Ureter (tissue), 1 donor: ENCODE data around the gene STAP2. TPM values are rescaled to one million over a fixed set of nuclear protein-coding genes. Genes with fewer than 3 reads are reported as not detected.
A peak's percentile ranks its signal among the peaks of the same experiment; 100 is the strongest.
"Not testable (repeated sequence)": the region's sequence is repeated elsewhere in the genome, so short reads cannot be mapped to it uniquely, and the experiment has no call there.

ENCODE experiments used
- DNase-seq: peaks from one replicate; pipeline ENCODE4 v3.0.0-alpha.2; 2020; ENCODE audit warnings: low spot score
- total RNA-seq: library from RNA; stranded (reverse); gene quantifications from one replicate; pipeline ENCODE4 v1.2.4, GENCODE V29; 2023
- donor health status: DM: yes; HTN: yes; CAD: no.

Gene STAP2
- total RNA-seq, 1 donor from 2014 or later = 66.8 TPM

DNA sequence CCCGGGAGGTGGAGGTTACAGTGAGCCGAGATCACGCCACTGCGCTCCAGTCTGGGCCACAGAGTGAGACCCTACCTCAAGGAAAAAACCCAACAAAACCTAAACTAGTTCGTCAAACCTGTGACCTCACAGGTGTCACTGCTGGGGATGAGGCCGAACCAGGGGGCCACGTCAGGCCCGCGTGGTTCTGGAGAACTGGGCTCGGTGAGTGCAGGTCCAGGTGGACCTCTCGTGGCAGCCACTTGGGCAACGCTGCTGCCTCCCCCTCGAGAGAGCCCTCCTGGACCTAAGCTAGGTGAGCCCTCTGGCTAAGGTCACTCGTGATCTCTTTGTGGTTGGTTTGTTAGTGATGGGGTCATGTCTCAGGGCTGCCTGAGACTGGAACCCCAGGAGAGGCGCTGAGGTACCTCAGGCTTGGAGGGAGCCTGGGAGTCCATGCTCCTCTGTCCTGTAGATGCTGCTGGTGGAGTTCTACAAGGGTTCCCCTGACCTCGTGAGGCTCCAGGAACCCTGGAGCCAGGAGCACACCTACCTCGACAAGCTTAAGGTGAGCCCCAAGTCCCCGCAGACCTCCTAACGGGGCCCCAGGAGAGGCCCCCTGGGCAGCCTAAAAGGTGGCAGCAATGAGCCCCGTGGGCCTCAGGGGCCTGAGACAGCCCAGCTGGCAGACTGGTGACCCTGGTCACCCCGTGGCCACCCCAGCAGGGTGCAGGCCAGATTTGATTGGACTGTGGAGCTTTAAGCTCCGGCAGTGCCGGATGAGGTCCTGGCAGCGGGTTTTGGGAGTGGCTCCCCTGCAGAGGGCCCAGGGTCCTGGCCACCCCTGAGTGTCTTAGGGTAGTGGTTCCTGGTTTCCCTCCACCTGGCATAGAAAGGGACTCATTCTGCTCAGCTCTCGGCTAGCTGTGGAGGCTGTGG, 20.3 kb upstream of the STAP2 start:
- no peak for DNase-seq

DNA sequence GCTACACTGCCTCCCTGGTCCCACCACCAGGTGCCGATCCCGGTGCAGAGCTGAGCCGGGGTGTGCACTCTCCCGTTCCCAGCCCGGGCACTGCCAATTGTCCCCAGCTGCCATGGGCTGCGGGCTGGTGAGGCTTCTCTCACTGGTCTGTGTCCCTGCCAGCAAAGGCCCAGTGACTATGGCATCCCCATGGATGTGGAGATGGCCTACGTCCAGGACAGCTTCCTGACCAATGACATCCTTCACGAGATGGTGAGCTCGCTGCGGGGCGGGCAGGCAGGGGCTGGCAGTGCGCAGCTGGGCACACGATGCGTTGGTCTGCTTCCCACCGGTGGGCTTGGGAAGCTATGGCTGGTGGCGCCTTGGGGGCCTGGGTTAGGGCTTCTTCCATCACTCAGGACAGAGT, 19.3 kb upstream of the STAP2 start:
- DNase-seq = no peak

DNA sequence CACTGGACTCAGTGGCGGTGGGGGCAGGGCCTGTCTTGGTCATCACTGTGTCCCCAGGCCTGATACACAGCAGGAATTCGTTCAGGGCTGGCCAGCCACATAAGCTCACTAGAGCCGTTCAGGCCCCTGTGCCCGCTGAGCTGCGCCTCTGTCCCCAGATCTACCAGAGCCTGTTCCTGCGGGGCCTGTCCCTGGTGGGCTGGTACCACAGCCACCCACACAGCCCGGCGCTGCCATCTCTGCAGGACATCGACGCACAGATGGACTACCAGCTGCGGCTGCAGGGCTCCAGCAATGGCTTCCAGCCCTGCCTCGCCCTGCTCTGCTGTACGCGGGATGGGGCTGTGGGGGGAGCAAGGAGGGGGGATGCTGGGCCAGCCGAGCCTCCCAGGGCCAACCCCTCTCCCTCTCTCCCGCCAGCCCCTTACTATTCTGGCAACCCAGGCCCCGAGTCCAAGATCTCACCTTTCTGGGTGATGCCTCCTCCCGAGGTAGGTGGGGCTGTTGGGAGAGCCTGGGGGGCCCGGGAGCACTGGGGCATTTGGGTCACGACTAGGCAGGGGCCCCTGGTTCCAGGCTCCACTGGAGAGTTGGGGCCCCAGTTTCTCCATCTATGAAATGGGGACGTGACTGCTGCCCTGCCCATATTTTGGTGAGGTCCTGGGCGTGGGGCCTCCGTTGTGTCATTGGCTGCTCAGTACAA, 18.6 kb upstream of the STAP2 start:
- no peak for DNase-seq

DNA sequence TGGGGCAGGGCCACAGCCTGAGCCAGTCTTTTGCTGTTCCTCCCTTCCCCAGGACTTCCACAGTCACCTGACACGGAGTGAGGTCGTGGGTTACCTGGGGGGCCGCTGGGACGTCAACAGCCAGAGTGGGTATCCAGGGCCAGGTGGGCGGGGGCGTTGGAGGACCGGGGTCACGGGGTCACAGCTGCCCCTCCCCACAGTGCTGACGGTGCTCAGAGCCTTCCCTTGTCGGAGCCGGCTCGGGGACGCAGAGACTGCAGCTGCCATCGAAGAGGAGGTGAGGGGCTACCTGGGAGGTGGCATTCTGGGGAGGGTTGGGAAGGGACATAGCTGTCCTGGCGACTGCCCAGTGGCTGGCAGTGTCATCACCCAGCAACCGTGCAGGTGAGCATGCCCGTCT, 16.3 kb upstream of the STAP2 start:
- no peak for DNase-seq

DNA sequence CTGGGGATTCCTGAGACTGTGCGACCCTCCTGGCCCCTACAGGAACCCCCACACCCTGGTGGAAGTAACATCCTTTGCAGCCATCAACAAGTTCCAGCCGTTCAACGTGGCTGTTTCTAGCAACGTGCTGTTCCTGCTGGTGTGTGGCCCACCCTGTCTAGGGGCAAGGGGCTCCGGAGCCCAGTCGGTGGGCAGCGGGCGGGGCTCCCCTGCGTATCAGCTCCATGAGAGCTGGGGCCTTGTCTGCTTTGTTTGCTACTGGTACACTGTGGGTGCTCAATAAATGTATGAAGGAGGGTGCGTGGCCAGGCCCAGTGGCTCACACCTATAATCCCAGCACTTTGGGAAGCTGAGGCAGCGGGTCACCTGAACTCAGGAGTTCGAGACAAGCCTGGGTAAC, 15.7 kb upstream of the STAP2 start:
- DNase-seq = no peak

DNA sequence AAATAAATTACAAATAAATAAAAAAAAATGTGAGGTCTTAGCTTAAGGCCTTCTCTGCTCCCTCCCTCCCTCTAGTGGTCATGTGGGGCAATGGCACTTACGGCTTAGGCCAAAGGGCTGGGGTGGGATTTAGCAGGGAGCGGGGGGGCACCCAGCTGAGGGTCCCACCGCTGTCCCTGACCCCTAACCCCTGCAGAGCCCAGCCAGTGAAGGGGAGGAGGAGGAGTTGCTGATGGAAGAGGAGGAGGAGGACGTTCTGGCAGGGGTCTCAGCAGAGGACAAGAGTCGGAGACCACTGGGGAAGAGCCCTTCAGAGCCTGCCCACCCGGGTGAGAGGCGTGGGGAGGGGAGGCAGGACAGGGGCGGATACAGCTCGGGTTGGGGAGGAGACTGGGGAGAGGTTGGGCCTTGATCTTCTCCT, 14.1 kb upstream of the STAP2 start:
- no peak for DNase-seq

DNA sequence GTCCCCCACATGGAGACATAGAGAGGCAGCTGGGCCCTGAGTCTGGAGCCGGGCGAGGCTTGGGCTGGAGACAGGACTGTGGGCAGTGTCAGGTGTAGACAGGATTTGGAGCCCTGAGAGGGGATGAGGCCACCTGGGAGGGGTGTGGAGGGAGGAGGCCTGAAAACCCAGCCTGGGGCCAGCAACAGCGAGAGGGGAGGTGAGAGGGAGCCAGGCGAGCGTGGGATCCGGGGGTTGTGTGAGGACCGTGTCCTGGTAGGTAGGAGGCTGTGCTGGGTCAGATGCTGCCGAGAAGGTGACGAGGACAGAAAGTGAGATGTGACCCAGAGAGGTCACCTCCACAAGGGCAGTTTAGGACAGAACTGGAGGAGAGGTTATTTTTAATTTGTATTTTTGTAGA, 12.1 kb upstream of the STAP2 start:
- DNase-seq = no peak

DNA sequence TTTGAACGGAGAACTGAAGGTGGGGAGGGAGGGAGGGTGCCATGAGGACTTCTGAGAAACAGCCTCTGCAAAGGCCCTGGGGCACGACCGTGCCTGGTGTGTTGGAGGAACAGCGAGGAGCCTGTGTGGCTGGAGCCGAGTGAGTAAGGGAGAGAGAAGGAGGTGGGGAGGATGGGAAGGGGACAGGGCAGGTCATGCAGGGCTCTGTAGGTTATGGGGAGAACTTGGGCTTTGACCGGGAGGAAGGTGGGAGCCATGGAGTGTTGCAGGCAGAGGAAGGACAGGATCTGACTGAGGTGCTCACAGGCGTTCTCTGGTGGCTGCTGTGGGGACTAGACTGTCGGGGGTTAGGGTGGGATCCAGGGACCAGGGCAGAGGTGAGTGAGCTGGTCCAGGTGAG, 11.5 kb upstream of the STAP2 start:
- DNase-seq = no peak

DNA sequence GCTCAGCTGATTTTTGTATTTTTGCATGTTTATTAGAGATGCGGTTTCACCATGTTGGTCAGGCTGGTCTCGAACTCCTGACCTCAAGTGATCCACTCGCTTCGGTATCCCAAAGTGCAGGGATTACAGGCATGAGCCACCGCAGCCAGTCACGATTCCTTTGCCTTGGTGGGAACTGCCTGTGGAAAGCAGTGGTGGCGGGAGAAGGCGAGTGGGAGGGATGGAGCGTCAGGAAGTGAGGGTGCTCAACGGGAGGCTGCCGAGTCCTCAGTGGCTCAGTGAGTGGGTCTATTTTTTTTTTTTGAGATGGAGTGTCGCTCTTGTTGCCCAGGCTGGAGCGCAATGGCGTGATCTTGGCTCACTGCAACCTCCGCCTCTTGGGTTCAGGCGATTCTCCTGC, 10.6 kb upstream of the STAP2 start:
- DNase-seq = not testable (repeated sequence)

DNA sequence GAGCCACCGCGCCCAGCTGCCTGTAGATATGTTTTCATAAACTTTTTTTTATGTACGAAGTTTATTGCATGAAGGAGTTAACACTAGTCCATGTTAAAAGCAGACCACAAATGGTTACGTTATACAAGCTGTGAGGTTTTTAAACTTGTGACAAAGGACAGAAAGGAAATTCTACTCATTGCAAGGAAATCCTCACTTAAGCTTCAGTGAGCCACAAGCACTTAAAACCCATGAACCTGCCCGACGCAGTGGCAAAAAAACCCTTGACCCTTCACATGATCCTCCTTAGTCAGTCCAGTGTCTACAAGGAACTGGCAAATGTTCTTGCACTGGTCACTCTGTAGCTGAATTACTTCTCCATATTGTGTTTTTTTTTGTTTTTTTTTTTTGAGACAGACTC, 8.9 kb upstream of the STAP2 start:
- DNase-seq = no peak

DNA sequence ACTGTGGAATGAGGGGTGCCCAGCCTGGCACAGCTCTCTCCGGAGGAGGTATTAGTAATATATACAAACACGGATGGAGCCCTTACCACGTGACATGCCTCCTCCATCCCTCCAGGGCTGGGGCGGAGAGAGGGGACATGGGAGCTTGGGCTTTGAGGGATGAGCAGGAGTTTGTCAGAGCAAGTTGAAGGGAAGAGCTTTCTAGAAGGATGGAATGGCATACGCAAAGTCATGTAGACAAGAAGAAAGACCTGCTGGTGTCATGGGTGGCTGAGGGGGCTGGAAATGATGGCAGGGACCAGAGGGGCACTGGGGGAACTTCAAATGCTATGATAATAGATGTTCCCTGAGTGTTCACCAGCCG, 7.4 kb upstream of the STAP2 start:
- DNase-seq = no peak

DNA sequence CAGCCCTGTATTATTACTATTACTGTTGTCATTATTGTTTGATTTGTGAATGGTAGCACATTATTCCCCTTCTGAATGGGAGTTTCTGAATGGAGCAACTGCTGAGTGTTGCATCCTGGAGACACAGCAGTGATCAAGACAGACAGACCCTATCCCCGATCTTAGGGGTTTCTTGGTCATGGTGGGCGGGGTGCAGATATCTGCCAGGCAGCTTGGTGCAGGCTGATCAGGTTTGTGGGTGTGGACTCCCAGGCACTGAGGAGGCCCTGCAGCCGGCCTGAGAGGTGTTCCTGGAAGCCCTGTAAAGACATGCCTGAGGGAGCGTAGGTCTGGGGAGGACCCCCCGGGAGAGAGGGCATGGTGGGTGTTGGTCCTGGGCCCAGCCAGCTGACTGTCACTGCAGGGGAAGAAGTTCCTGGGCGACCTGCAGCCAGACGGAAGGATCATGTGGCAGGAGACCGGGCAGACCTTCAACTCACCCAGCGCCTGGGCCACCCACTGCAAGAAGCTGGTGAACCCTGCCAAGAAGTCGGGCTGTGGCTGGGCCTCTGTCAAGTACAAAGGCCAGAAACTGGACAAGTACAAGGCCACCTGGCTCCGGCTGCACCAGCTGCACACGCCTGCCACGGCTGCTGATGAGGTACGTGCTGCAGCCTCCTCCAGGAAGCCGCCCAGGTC, 6.9 kb upstream of the STAP2 start:
- DNase-seq = no peak

DNA sequence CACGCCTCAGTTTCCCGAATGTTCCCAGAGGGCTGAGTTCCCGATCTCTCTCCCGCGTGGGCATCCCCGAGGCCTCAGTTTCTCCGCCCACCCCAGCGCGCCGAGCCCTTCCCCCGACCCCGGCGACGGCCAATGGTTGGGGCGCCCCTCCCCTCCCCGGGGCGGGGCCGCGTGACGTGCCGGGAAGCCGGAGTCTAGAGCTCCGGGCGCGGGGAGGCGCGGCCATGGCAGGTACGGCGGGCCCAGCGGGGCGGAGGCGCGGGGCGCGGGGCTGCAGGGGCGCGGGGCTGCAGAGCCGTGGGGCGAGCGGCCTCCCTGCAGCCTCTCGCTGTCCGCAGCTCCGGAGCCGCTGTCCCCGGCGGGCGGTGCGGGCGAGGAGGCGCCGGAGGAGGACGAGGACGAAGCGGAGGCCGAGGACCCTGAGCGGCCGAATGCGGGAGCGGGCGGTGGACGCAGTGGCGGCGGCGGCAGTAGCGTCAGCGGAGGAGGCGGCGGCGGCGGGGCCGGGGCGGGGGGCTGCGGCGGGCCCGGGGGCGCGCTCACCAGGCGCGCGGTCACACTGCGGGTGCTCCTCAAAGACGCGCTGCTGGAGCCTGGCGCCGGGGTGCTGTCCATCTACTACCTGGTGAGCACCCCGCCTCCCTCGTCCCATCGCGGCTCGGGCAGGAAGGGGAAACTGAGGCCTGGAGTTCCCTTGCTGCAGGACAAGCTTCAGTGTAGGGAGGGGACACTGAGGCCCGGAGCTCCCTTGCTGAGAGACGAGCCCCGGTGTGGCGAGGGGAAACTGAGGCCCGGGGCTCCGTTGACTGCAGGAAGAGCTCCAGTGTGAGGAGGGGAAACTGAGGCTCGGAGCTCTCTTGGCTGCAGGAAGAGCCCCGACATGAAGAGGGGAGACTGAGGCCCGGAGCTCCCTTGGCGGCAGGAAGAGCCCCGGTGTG, 5.0 kb upstream of the STAP2 start, which contains the start of gene MPND:
MPND (plus strand) TSS at position 193 of the 938 bp plus-strand sequence; CDS start at position 225, 32 bp downstream.
- DNase-seq = peak; percentile 94

DNA sequence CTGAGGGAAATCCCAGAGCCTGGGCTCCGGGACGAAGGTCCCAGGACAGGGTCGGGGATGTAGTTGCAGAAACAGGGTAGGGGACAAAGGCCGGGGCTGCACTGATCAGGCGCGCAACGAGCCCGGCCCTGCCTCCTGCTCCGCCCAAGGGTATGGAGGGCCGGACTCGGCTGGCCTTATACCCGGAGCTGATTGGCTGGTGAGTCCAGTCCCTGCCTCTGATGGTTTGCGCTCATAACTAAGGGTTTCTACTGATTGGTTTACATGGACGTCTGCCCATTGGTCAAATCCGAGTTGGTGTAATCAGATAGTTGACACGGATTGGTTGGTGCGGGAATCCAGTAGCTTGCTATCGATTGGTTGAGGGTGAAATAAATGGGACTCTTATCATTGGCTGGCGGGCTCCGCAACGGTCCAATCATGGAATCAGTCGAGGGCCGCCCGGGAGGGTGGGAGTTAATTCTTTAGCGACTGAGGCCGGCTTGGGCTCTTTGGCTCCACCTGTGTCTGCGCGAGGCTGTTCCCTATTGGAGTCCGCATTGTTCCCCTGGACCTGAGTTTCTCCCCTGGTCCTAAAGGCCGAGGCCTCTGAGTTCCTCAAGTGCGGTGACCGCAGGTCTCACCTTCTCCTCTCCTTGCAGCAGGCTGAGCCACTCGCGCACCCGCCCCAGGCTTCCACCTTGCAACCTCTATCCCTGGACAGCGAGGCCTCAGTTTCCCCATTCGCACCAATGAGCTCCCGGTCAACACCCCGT, 4.2 kb upstream of the STAP2 start:
- DNase-seq = peak; percentile 98

DNA sequence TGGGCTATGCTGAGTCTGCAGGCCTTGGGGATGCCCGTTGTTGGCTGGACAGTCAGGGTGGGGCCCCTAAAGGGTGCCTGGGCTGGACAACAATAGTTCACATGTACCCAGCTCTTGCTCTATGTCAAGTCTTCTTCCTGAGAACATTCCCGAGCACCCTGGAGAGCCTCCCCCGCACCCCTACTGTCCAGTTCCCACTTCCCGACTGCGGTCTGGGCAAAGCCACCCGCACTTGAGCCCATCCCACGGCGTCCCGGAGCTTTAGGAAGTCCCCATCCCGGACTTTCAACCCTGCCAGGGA, 3.6 kb upstream of the STAP2 start:
- no peak for DNase-seq

DNA sequence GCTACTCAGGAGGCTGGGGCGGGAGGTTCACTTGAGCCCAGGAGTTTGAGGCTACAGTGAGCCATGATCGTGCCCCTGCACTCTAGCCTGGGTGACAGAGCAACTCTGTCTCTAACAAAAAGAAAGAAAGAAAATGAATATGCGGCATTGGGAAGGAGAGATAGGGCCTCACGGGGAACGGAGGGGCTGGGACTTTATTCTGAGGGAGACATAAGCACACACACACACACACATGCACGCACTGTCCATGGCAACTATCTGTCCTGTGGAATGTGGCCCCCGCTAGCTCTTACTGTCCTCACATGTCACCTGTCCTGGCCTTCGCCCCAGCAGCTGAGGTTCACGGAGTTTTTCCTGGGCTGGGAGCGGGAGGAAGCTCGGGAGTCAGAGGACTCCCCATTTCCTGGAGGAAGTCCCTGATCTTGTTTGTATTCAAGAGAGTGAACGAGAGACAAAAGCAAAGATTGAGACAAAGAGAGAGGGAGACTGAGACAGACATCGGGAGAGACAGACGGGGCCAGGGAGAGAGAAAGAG, 654 bp downstream of the STAP2 start:
- no peak for DNase-seq

DNA sequence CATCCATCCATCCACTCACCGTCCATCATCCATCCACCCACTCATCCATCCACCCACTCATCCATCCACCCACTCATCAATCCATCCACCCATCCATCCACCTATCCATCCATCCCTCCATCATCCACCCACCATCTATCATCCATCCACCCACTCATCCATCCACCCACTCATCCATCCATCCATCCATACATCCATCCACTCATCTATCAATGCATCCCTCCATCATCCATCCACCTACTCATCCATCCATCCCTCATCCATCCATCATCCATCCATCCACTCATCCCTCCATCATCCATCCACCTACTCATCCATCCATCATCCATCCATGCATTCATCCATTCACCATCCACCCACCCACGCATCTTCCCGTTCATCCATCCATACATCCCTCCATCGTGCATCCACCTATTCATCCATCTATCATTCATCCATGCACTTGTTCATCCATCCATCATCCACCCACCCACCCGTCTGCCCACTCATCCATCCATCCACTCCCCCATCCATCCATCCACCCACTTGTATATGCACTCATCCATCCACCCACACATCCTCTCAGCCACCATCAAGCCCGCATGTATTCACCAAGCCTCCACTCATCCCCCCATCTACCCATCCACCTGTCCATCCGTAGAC, 3.6 kb downstream of the STAP2 start:
- no peak for DNase-seq

DNA sequence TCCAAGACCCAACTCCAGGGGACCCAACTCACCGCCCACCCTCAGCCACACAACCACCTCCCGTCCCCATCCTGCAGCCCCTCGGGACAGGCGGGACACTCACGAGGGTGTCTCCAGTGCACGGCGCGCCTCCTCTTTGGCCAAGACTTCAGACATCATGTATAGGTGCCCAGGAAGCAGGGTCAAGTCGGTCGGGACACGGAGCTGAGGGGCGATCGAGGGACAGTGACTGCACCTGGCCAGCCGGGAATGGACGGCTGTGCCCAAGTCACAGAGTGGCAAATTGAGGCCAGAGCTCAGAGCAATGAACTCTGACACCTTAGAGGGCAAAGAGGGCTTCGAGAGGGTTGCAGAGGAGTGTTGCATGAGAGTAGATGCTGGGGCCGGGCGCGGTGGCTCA, 8.8 kb downstream of the STAP2 start:
- no peak for DNase-seq

DNA sequence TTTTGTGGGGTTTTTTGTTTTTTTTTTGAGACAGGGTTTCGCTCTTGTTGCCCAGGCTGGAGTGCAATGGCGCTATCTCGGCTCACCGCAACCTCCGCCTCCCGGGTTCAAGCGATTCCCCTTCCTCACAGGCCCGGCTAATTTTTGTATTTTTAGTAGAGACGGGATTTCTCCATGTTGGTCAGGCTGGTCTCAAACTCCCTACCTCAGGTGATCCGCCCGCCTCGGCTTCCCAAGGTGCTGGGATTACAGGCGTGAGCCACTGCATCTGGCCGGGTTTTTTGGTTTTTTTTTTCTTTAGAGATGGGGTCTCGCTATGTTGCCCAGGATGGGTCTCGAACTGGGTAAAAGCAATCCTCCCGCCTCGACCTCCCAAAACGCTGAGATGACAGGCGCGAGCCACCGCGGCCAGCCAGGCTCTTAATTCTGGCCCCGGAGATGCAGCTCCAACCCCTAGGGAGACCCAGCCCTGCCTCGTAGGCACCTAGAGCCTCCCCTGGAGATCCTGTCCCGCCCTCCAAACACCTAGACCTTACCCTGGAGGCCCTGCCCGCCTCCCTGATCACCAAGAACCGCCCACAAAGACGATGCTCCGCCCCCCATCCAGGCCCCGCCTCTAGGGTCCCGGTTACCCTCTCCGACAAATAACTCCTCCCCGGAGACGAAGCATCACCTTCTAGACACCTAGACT, 9.5 kb downstream of the STAP2 start:
- not testable (repeated sequence) for DNase-seq
